SK-N-MC (cell line): ENCODE data around the gene ENG.

Experiments used
- EZH2 ChIP-seq: fragments of 200-600 bp; sonication (generic); IDR thresholded peaks from one replicate; pipeline ENCODE4 v1.6.1; 2017; ENCODE audit warnings: antibody characterized with exemption
- FOXP2 ChIP-seq: optimal IDR thresholded peaks from 2 replicates; pipeline ENCODE3; 2011; ENCODE audit warnings: mild to moderate bottlenecking, moderate library complexity; ENCODE audit not compliant: insufficient read depth; ENCODE audit errors: extremely low read length, control extremely low read depth
- POLR2AphosphoS5 ChIP-seq: IDR thresholded peaks from 2 replicates; pipeline ENCODE4 v1.6.1; 2012; ENCODE audit warnings: mild to moderate bottlenecking, low read depth, low read length, borderline replicate concordance

DNA sequence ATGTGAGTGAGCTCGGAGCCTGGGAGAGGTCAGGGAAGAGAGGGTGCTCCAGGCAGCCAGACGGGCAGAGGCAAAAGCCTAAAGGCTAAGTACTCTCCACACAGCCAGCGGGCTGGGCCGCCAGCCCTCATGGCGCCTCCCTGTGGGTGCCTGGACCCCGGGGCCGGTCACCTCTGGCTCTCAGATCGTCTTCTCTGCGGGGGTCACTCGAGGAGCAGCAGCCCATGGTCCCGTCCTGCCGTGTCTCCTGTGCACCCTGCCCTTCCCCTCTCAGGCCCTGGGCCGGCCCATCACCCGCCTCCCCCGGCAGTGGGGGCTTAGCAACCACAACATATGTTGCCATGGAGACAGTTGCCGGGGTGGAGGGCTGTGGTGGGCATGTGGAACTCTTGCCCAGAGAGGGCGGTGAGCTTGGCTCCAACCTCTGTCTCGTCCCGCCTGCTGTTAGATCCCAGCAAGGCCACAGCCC, 18.8 kb upstream of the ENG start:
- no peak for TF ChIP-seq POLR2AphosphoS5
- no peak for TF ChIP-seq EZH2
- no peak for TF ChIP-seq FOXP2
